GM19468 (cell line): ENCODE results near the gene CNTD1.
"Not testable (repeated sequence)": the region's sequence is repeated elsewhere in the genome, so short reads cannot be mapped to it uniquely, and the experiment has no call there.

Experiments used
- ATAC-seq: cut with Tn5 transposase; IDR thresholded peaks from one replicate; pipeline ENCODE4 v1.9.1; 2021; ENCODE audit warnings: mild to moderate bottlenecking, moderate library complexity, moderate number of reproducible peaks; ENCODE audit not compliant: unreplicated experiment; ENCODE audit errors: extremely low read depth

Gene CNTD1

DNA sequence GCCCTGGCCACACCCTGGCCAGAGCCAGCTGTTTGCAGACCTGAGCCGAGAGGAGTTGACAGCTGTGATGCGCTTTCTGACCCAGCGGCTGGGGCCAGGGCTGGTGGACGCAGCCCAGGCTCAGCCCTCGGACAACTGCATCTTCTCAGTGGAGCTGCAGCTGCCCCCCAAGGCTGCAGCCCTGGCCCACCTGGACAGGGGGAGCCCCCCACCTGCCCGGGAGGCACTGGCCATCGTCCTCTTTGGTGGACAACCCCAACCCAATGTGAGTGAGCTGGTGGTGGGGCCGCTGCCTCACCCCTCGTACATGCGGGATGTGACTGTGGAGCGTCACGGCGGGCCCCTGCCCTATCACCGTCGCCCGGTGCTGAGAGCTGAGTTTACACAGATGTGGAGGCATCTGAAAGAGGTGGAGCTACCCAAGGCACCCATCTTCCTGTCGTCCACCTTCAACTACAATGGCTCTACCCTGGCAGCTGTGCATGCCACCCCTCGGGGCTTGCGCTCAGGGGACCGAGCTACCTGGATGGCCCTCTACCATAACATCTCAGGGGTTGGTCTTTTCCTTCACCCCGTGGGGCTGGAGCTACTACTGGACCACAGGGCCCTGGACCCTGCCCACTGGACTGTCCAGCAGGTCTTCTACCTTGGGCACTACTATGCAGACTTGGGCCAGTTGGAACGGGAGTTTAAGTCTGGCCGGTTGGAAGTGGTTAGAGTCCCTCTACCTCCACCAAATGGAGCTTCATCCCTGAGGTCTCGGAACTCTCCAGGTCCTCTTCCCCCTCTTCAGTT lies 46.3 kb downstream of the CNTD1 start:
- no peak for ATAC-seq

DNA sequence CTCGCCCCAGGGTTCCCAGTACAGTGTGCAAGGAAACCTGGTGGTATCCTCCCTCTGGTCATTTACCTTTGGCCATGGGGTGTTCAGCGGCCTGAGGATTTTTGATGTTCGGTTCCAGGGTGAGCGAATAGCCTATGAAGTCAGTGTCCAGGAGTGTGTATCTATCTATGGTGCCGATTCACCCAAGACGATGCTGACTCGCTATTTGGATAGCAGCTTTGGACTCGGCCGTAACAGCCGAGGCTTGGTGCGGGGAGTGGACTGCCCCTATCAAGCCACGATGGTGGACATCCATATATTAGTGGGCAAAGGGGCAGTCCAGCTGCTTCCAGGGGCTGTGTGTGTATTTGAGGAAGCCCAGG lies 46.9 kb downstream of the CNTD1 start:
- ATAC-seq: no peak

DNA sequence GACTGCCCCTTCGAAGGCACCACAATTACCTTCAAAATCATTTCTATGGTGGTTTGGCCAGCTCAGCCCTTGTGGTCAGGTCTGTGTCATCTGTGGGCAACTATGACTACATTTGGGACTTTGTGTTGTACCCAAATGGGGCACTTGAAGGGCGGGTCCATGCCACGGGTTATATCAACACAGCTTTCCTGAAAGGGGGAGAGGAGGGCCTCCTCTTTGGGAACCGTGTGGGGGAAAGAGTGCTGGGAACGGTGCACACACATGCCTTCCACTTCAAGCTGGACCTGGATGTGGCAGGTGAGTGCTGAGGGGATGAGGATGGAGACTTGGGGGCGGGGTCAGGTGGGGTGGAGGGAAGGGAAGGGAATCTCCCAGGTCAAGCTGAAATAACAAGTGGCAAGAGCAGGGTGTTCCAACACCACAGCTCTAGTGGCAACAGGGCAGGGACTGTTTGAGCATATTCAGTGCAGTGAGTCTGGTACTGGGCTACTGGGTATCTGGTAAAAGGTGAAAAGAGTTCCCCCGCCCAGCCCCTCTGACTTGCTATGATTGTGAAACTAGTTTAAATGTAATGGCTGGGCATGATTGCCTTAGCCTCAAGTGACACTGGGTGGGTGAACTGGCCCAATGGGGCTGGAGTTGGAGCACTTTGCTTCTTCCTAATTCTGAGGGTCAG lies 47.4 kb downstream of the CNTD1 start:
- ATAC-seq: no peak

- no peak for ATAC-seq
These were observed 48.1 kb downstream of the CNTD1 start for GRCh38 chr17:42846594-42847280.

GRCh38 chr17:42848093-42848492 lies 49.4 kb downstream of the CNTD1 start:
- no peak for ATAC-seq

DNA sequence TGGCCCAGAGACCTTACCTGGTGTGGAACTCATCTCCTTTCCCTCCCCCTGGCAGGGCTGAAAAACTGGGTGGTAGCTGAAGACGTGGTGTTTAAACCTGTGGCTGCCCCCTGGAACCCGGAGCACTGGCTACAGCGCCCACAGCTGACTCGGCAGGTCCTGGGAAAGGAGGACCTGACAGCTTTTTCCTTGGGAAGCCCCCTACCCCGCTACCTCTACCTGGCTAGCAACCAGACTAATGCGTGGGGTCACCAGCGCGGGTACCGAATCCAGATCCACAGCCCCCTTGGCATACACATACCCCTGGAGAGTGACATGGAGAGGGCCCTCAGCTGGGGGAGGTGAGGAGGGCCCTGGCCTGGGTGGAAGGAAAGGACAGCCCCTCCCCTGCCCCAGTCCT lies 50.4 kb downstream of the CNTD1 start:
- no peak for ATAC-seq

DNA sequence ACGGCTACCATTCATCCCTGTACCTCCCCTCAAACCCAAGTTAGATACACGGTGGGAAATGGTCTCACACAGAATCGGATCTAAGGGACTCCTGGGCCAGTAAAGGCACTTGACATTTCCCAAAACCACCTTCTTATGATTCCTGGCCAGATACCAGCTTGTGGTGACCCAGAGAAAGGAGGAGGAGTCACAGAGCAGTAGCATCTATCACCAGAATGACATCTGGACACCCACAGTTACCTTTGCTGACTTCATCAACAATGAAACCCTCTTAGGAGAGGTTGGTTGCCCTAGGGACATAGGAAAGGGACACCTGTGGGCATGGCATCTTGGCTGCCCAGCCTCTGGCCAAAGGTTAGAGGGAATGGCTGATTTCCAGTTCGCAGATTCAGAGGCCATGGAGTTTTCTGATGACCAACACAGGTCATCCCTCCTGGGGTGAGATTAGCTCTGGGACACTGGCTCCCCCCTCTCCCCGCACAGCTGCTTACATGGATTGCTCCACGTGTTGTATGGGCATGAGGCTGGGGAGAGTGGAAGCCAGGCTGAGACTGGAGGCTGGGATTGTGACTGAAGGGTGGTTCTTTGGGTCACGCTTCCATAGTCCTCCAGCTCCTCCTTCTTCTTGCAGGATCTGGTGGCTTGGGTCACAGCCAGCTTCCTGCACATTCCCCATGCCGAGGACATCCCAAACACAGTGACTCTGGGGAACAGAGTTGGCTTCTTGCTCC lies 51.0 kb downstream of the CNTD1 start:
- ATAC-seq: no peak

GRCh38 chr17:42850954-42851353 lies 52.3 kb downstream of the CNTD1 start, which contains the start of gene AOC3:
AOC3 (plus strand) TSS chr17:42851199; CDS start chr17:42851344, 145 bp downstream.
- ATAC-seq: no peak

GRCh38 chr17:42851371-42852240 lies 52.9 kb downstream of the CNTD1 start:
- not testable (repeated sequence) for ATAC-seq

GRCh38 chr17:42852351-42852750 lies 53.7 kb downstream of the CNTD1 start:
- no peak for ATAC-seq

DNA sequence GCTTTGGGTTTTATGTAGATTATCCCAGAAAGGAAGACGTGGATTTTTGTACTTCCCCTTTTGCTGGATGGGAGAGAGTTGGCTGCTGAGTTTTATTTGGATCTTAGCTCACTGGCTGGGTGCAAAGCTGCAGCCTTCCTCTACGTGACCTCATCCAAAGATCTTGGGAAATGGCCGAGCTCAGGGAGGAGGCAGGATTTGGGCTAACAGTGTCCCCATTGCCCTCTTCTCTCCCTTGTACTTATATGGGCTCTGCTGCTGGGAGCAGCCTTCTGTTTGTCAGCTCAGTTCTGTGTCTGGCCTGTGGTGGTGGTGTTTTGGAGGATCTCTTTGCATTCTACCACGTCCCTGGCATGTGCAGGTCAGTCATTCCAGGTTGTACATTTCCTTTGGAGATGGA lies 54.3 kb downstream of the CNTD1 start:
- ATAC-seq: no peak

DNA sequence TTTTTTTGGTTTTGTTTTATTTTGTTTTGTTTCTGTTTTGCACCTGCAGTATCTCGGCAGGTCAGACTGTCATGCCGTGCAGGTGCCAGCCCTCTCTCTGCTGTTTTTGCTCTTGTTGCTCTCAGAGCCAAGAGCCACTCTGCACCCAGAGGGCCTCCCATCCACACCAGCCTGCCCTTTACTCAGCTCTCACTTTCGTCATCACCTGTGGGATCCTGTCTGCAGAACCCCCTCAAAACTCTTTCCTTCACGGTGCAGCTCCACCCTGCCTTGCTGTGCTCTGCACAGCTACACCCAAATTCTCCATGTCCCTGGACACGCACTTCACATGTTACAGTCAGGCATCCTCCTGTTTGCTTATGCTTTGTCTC lies 54.9 kb downstream of the CNTD1 start:
- no peak for ATAC-seq

DNA sequence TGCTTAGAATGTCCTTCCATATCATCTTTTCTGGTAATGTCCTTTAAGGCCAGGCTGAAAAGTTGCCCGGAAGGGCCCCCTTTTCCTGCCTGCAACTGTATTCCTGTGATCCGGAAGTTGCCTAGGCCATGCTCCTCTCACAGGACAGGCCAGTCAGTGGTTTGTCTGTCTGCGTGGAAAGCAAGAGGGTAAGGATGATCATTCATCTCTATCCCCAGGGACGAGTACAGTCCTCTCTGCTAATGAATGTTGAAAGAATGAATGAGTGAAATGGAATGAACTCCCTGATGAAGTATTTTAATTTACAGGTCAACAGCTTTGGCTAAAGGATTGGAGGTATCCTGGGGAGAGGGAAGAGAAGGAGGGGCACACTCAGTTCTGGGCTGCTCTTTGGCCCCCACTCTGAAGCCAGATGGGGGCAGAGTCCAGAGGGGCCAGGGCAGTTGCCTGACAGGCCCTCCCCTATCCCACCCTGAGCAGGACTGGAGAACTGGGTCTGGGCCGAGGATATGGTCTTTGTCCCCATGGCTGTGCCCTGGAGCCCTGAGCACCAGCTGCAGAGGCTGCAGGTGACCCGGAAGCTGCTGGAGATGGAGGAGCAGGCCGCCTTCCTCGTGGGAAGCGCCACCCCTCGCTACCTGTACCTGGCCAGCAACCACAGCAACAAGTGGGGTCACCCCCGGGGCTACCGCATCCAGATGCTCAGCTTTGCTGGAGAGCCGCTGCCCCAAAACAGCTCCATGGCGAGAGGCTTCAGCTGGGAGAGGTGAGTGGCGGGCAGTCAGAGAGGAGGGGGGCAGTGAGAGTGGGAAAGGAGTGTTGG lies 55.5 kb downstream of the CNTD1 start:
- ATAC-seq: no peak

- ATAC-seq: no peak
These were observed 56.5 kb downstream of the CNTD1 start for GRCh38 chr17:42855048-42855596.

- ATAC-seq: not testable (repeated sequence)
These were observed 57.4 kb downstream of the CNTD1 start for GRCh38 chr17:42856093-42856492.

- not testable (repeated sequence) for ATAC-seq
These were observed 57.9 kb downstream of the CNTD1 start for GRCh38 chr17:42856516-42856915.

- no peak for ATAC-seq
These were observed 58.7 kb downstream of the CNTD1 start for GRCh38 chr17:42857389-42857788.
